MM.1S (cell line): ENCODE results near the gene HIP1.

Experiments used
- EZH2 ChIP-seq: fragments of 300-600 bp; sonication (generic); optimal IDR thresholded peaks from 2 replicates; pipeline ENCODE3; 2017; ENCODE audit warnings: low read depth, mild to moderate bottlenecking, antibody characterized with exemption, low read length, mixed read lengths
- EZH2phosphoT487 ChIP-seq: fragments of 300-600 bp; sonication (generic); IDR thresholded peaks from 2 replicates; pipeline ENCODE4 v1.6.1; 2018; ENCODE audit warnings: antibody characterized with exemption, low read length
- TF ChIP-seq, protein P1 (sequence below): fragments of 300-600 bp; sonication (generic); IDR thresholded peaks from 2 replicates; pipeline ENCODE4 v1.5.1; 2016; ENCODE audit warnings: antibody characterized with exemption, low read length, mixed read lengths

DNA sequence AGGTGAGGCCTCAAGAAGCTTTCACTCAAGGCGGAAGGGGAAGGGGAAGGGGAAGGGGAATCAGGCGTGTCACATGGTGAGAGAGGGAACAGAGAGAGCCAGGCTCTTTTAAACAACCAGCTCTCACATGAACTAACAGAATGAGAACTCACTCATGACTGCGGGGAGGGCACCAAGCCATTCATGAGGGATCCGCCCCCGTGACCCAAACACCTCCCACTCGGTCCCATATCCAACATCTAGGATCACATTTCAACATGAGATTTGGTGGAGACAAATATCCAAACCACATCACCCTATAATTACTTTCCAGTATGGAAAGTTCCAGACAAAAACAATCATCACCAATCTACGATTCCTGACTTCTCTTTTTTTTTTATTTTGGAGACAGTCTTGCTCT lies 22.9 kb downstream of the HIP1 start:
- TF ChIP-seq, protein P1, sequence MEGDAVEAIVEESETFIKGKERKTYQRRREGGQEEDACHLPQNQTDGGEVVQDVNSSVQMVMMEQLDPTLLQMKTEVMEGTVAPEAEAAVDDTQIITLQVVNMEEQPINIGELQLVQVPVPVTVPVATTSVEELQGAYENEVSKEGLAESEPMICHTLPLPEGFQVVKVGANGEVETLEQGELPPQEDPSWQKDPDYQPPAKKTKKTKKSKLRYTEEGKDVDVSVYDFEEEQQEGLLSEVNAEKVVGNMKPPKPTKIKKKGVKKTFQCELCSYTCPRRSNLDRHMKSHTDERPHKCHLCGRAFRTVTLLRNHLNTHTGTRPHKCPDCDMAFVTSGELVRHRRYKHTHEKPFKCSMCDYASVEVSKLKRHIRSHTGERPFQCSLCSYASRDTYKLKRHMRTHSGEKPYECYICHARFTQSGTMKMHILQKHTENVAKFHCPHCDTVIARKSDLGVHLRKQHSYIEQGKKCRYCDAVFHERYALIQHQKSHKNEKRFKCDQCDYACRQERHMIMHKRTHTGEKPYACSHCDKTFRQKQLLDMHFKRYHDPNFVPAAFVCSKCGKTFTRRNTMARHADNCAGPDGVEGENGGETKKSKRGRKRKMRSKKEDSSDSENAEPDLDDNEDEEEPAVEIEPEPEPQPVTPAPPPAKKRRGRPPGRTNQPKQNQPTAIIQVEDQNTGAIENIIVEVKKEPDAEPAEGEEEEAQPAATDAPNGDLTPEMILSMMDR = no peak
- TF ChIP-seq EZH2phosphoT487 = no peak
- no peak for TF ChIP-seq EZH2
